HFF-Myc (cell line): ENCODE results near the gene MCMBP.

Experiments
- DNase-seq: peaks from one replicate; pipeline ENCODE4 v3.0.0-alpha.2; 2011; ENCODE audit warnings: low read depth; ENCODE audit errors: extremely low read depth
- H3K4me3 ChIP-seq: replicated peaks from 2 replicates; pipeline ENCODE4 v1.5.1; 2011; ENCODE audit warnings: low read depth, mild to moderate bottlenecking, control low read depth, low read length
- CTCF ChIP-seq: IDR thresholded peaks from 2 replicates; pipeline ENCODE4 v1.5.1; 2012; ENCODE audit warnings: mild to moderate bottlenecking, low read depth, low read length, control low read depth; ENCODE audit errors: missing control alignments

Gene MCMBP

GRCh38 chr10:119827430-119827829, 45.2 kb downstream of the MCMBP start:
- TF ChIP-seq CTCF = no peak
- H3K4me3 ChIP-seq = no peak overlapping the region
- DNase-seq = no peak

DNA sequence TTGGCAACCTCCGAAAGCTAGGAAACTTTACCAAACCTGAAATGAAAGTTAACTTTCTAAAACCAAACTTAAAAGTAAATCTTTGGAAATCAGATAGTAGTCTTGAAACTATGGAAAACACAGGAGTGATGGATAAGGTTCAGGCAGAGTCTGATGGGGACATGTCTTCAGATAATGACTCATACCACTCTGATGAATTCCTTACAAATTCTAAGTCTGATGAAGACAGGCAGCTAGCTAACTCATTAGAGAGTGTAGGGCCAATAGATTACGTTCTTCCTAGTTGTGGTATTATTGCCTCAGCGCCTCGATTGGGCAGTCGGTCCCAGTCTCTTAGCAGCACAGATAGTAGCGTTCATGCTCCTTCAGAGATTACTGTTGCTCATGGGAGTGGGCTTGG, 45.9 kb downstream of the MCMBP start:
- DNase-seq = no peak
- no peak overlapping the region for H3K4me3 ChIP-seq
- TF ChIP-seq CTCF = no peak

GRCh38 chr10:119824299-119824698, 48.3 kb downstream of the MCMBP start:
- TF ChIP-seq CTCF = no peak
- no peak for DNase-seq
- no peak overlapping the region for H3K4me3 ChIP-seq

DNA sequence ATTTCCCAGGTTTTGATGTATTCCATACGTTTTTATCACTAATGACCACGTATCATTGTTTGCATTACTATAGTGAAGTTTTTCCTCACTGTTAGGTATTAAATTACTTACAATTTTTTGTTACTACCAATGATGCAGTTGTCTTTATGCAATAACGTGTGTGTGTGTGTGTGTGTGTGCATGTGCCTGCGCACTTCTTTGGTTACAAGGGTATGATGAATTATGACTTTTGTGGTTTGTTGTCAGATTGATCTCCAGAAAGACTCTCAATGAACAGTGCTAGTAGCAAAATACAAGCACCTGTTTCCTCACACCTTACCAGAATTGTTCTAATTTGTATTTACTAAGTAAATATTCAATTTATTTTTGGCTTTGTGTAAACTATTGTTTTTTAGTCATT, 51.5 kb downstream of the MCMBP start:
- no peak overlapping the region for H3K4me3 ChIP-seq
- DNase-seq = no peak
- no peak for TF ChIP-seq CTCF

- no peak for DNase-seq
- TF ChIP-seq CTCF = no peak
- peak overlapping the region; percentile 5; the same call in 1 of the 2 replicates for H3K4me3 ChIP-seq
Observed at GRCh38 chr10:119818889-119819270, 53.8 kb downstream of the MCMBP start.

- peak; percentile 5 for TF ChIP-seq CTCF
- peak overlapping the region; percentile 5 for H3K4me3 ChIP-seq
- no peak for DNase-seq
Observed at GRCh38 chr10:119817991-119818888, 54.4 kb downstream of the MCMBP start.
